Occipital lobe (tissue), 2 donors: ENCODE data around the gene PRSS53. TPM values are rescaled to one million over a fixed set of nuclear protein-coding genes. Genes with fewer than 3 reads are reported as not detected.

ENCODE experiments used
- DNase-seq: peaks from one replicate; lab custom pipeline; 2025; lab: John Stamatoyannopoulos, UW
- total RNA-seq: library from RNA; depleted of rRNA; stranded (reverse); fragments of >200 nt; gene quantifications from one replicate; pipeline ENCODE4 v1.2.3, GENCODE V29; 2014

Gene PRSS53
- total RNA-seq, 1 donor from 2014 or later: 2.2 TPM

- DNase-seq: peak; percentile 95
Observed at GRCh38 chr16:31094424-31095120, 5.8 kb upstream of the PRSS53 start, which contains the start of gene VKORC1. Gene VKORC1, minus strand, starts transcription at chr16:31094797. Its CDS starts 68 bp downstream, at chr16:31094729.

GRCh38 chr16:31094088-31094423, 5.3 kb upstream of the PRSS53 start:
- DNase-seq: no peak

GRCh38 chr16:31093132-31093703, 4.5 kb upstream of the PRSS53 start:
- DNase-seq: peak; percentile 49

GRCh38 chr16:31092330-31092729, 3.6 kb upstream of the PRSS53 start:
- DNase-seq: peak; percentile 17

GRCh38 chr16:31090540-31090939, 1.8 kb upstream of the PRSS53 start:
- DNase-seq: no peak

GRCh38 chr16:31089199-31089598, 456 bp upstream of the PRSS53 start:
- DNase-seq: no peak

- no peak for DNase-seq
Observed at GRCh38 chr16:31087971-31088370, 772 bp downstream of the PRSS53 start.

- no peak for DNase-seq
Observed at GRCh38 chr16:31087481-31087880, 1.3 kb downstream of the PRSS53 start.

- DNase-seq: no peak
Observed at GRCh38 chr16:31086629-31086906, 2.2 kb downstream of the PRSS53 start.

GRCh38 chr16:31085873-31086628, 2.7 kb downstream of the PRSS53 start:
- no peak for DNase-seq

GRCh38 chr16:31085411-31085810, 3.3 kb downstream of the PRSS53 start:
- DNase-seq: no peak

GRCh38 chr16:31084584-31085302, 4.0 kb downstream of the PRSS53 start:
- DNase-seq: no peak

- no peak for DNase-seq
Observed at GRCh38 chr16:31083981-31084380, 4.8 kb downstream of the PRSS53 start.

- DNase-seq: no peak
Observed at GRCh38 chr16:31083556-31083955, 5.2 kb downstream of the PRSS53 start.

- DNase-seq: no peak
Observed at GRCh38 chr16:31083081-31083480, 5.7 kb downstream of the PRSS53 start.

- DNase-seq: no peak
Observed at GRCh38 chr16:31082368-31083045, 6.2 kb downstream of the PRSS53 start.

- DNase-seq: no peak
Observed at GRCh38 chr16:31081428-31082351, 7.1 kb downstream of the PRSS53 start.

GRCh38 chr16:31080756-31081419, 7.9 kb downstream of the PRSS53 start:
- no peak for DNase-seq

- no peak for DNase-seq
Observed at GRCh38 chr16:31080035-31080629, 8.6 kb downstream of the PRSS53 start.
